HG03103 (cell line): ENCODE measurements around the gene LRMDA.

Experiments
- ATAC-seq: cut with Tn5 transposase; IDR thresholded peaks from one replicate; pipeline ENCODE4 v1.9.1; 2021; ENCODE audit warnings: low read depth; ENCODE audit not compliant: unreplicated experiment

Gene LRMDA

DNA sequence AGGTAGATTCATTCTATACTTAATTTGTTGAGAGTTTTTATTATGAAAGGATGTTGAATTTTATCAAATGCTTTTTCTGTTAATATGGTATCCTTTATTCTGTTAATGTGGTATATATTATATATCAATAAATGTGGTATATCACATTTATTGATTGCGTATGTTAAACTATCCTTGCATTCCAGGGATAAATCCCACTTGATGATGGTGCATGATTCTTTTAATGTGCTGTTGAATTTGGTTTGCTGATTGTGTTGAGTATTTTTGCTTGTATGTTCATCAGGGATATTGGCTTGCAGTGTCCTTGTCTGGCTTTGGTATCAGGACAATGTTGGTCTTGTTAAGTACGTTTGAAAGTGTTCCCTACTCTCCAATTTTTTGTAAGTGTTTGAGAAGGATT lies 11.9 kb downstream of the LRMDA start:
- no peak for ATAC-seq

DNA sequence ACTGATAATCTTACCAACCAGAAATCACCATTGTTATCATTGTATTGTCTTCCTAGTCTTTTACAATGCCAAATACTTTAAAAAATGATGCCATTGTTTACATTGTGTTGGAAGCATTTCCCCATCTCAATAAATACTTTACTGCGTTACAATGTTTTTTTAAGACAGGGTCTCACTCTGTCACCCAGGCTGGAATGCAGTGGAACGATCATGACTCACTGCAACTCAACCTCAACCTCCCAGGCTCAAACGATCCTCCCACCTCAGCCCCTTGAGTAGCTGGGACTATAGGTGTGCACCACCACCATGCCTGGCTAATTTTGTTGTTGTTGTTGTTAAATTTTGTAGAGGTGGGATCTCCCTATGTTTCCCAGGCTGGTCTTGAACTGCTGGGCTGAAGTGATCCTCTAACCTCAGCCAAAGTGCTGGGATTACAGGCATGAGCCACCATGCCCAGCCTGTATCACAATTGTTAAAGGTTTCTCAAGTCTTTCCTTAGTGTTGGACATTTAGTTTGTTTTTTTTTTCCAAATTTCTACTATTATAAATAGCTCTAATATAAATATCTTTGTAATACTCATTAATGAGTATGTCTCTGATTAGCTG lies 13.5 kb downstream of the LRMDA start:
- ATAC-seq = no peak

DNA sequence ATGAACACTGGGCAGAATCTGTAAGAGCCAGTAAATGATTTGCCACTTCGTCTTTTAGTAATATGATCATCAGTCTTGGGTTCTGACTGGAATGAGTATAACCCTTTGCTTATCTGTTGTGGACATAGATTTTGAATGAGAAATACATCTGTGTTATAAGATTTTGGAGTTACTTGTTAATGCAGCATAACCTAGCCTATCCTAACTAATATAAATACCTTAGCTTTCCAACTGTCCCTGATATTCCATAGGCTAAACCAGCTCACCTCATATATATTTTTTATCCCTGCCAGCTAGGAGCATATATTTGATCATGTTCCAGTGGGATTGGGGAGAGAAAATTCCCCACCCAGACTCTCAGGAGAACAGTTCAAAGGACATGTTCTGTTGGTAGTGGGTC lies 15.1 kb downstream of the LRMDA start:
- no peak for ATAC-seq

- ATAC-seq = no peak
Observed at GRCh38 chr10:75448166-75448565, 16.7 kb downstream of the LRMDA start.

- no peak for ATAC-seq
Observed at GRCh38 chr10:75449382-75450074, 18.1 kb downstream of the LRMDA start.

- no peak for ATAC-seq
Observed at GRCh38 chr10:75450075-75450445, 18.6 kb downstream of the LRMDA start.

- no peak for ATAC-seq
Observed at GRCh38 chr10:75450644-75451640, 19.5 kb downstream of the LRMDA start.

- no peak for ATAC-seq
Observed at GRCh38 chr10:75451831-75452230, 20.4 kb downstream of the LRMDA start.

- ATAC-seq = no peak
Observed at GRCh38 chr10:75452997-75453396, 21.6 kb downstream of the LRMDA start.

- no peak for ATAC-seq
Observed at GRCh38 chr10:75456122-75456521, 24.7 kb downstream of the LRMDA start.

GRCh38 chr10:75460059-75460458 lies 28.6 kb downstream of the LRMDA start:
- no peak for ATAC-seq

DNA sequence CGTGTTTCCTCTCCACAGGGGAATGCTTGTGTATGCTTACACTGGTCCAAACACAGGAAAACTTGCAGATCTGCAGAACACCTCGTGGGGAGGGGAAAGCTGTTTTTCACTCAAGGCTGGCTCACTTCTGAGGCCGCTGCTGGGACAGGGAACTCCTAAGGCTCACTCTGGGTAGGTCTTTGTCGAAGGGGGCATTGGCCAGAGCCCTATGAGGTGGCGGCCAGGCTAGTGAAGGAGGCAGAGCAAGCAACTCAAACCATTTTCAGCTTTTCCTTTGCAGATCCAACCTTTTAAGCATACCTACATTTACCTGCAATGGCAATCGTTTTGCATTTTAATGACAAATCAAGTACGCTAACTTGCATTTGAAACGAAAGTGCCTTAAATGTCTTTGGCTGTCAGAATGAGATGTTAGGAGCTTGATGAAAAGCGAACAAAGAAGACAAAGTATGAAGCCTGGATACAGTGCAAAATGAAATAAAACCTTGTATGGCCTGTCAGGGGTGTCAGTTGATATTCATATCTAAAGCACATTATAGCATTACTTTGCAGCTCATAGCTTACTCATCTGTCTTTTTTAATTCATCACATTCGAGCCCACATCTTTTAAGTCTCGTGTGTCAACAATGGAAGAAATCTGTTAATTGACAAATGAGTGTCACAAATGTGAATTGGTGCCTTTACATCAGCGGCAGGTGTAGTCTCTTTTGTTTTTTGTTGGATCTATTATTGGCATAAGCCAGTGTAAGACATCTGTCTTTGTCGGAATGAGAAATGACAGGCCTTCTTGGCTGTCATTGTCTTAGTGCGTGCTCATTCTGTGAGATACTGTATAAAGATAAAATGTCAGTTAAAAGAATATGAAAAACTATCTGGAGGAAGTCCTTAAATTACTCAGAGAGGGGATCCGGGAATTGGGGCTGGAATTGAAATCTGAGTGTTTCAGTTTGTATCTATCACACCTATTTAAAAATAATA lies 30.5 kb downstream of the LRMDA start:
- no peak for ATAC-seq

DNA sequence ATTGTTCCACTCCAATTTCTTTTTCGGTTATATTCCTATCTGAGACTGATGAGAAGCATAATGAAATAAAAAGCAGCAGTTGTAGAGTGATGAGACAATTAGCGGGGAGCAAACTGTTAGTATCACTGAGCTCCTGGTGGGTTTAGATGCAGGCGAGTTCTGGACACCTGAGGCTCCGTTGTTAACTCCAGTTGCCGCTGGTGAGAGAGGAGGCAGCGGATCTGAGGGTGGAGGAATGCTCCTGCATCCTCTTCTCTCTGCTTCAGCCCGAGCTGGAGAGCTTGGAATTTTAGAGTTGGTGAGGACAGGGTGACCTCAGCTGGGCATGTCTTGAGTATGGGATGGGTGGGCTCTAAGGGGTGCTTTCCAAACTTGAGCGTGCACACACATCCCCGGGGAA lies 31.4 kb downstream of the LRMDA start:
- no peak for ATAC-seq

DNA sequence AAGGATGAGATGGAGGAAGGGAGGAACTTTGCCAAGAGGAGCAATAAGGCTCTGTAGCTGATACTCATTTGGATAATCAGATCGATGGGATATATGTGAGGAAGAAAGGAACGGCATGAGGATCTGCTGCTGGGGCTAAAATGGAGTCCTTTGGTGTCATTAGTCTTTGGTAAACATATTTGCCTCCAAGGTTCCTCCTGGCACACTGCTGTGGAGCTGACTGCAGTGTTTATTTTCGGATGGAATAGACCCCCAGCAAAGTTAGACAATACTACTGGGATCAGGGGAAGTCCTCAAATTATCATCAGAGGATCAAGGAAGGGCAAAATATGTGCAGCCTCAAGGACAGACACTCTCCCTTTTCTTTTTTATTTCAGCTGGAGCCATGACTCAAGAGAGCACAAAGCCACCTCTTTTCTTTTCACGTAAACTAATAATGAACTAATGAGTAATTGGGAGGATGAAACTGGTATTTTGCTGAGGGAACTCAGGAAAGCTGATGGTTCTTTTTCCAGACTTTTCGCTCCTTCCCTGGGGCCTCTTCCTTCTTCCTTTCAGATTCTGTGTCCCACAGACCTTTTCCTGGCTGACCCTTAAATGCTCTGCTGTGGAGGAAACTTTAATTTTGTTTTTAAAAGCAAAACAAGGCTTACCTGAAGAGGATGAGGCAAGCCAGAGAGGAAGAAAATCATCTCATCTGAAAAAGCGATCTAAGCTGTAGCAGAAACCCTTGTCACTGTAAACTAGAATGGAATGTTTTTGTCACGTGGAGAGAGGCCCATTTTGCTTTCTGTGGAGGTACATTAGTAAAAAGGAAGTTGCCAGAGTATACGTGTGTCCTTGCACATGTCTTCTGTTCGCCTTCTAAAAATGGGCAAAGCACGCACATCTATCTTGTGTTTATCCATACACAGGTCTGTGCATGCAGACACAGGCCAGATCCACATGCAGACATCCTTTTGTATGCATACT lies 33.3 kb downstream of the LRMDA start:
- no peak for ATAC-seq

- no peak for ATAC-seq
Observed at GRCh38 chr10:75465450-75465827, 34.0 kb downstream of the LRMDA start.

DNA sequence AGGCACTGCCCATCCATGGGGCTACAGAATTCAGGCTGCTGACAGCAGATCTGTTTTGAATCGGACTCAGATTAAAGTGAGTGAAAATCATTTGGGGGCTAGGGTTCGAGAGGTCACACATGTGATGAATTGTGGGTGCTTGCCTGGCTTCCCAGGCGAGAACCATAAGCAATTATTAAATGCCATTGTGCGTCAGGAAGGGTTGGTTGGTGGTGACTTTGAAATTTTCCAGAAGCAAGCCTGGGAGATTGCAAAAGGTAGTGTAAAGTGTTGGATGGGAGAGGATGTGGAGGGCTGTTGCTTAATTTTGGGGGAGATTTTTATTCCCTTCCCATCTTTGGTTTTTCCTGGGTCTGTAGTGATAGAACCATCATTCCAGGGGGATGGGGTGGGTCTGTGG lies 34.6 kb downstream of the LRMDA start:
- ATAC-seq = no peak

GRCh38 chr10:75466886-75467285 lies 35.5 kb downstream of the LRMDA start:
- ATAC-seq = no peak

GRCh38 chr10:75468612-75469005 lies 37.2 kb downstream of the LRMDA start:
- ATAC-seq = no peak

DNA sequence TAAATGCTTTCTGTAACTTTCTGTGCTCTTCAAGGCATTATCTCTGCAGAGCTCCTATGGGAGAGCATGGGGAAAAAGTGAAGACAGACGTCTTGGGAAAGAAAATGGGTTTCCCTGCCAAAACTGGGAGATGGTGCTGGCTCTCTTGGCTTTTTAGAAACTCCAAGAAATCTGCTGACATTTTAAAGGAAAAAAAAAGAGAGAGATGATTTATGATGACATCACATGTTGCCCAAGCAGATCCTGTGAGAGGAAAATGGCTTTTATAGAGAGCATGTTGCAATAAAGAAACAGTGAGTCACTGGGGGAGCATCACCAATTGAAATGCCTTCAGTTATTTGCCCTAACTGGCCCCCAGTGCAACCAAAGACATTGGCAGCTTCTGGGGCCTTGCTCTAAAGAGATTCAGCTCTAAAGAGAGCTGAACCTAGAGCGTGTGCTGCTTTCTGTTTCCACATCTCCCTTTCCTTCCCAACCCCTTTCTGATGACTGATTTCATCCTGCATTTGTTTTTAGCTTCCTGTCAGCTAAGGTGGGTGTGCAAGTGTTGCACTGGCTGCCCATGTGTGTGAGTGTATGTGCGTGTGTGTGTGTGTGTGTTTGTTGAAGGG lies 37.7 kb downstream of the LRMDA start:
- ATAC-seq = no peak
